ENCODE results near the gene ARHGEF11. TPM values are rescaled to one million over a fixed set of nuclear protein-coding genes. Genes with fewer than 3 reads are reported as not detected.

ARHGEF11 gene
- total RNA-seq, 1 donor from 2014 or later: 43.7 TPM

DNA sequence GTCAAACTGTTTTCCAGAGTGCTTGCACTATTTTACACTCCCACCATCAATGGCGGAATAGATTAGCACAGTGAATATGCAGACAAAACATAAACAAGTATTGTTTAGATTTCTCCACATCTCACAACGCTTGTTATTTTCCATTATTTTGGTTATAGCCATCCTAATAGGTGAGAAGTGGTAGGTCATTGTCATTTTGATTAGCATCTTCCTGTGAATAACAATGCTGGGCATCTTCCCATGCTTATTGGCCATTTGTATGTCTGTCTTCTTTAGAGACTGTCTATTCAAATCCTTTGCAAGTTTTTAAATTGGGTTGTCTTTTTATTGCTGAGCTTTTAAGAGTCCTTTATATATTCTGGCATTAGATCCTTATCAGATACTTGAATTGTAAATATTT is 70.5 kb downstream of the ARHGEF11 start:
- H3K36me3 Mint-ChIP-seq: peaks cover 63% of the 10 kb centered on the region
- H3K27me3 Mint-ChIP-seq: no peaks in the 10 kb centered on the region
- no peak overlapping the region for H3K27ac Mint-ChIP-seq
- DNase-seq (ENCODE audit: extremely low spot score, unreplicated experiment): no peak
- H3K4me1 Mint-ChIP-seq (ENCODE audit: unreplicated experiment): no peaks in the 10 kb centered on the region
- H3K4me3 Mint-ChIP-seq: no peak overlapping the region
- H3K9me3 Mint-ChIP-seq: no peaks in the 10 kb centered on the region
- TF ChIP-seq, protein P1, sequence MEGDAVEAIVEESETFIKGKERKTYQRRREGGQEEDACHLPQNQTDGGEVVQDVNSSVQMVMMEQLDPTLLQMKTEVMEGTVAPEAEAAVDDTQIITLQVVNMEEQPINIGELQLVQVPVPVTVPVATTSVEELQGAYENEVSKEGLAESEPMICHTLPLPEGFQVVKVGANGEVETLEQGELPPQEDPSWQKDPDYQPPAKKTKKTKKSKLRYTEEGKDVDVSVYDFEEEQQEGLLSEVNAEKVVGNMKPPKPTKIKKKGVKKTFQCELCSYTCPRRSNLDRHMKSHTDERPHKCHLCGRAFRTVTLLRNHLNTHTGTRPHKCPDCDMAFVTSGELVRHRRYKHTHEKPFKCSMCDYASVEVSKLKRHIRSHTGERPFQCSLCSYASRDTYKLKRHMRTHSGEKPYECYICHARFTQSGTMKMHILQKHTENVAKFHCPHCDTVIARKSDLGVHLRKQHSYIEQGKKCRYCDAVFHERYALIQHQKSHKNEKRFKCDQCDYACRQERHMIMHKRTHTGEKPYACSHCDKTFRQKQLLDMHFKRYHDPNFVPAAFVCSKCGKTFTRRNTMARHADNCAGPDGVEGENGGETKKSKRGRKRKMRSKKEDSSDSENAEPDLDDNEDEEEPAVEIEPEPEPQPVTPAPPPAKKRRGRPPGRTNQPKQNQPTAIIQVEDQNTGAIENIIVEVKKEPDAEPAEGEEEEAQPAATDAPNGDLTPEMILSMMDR (conservative IDR thresholded peaks at IDR 0.05): no peak

GRCh38 chr1:156973417-156973816 is 72.1 kb downstream of the ARHGEF11 start:
- no peaks in the 10 kb centered on the region for H3K4me1 Mint-ChIP-seq (ENCODE audit: unreplicated experiment)
- H3K4me3 Mint-ChIP-seq: no peak overlapping the region
- H3K27me3 Mint-ChIP-seq: no peaks in the 10 kb centered on the region
- TF ChIP-seq, protein P1 (conservative IDR thresholded peaks at IDR 0.05): no peak
- H3K27ac Mint-ChIP-seq: no peak overlapping the region
- H3K9me3 Mint-ChIP-seq: no peaks in the 10 kb centered on the region
- DNase-seq (ENCODE audit: extremely low spot score, unreplicated experiment): no peak
- peaks cover 58% of the 10 kb centered on the region for H3K36me3 Mint-ChIP-seq

DNA sequence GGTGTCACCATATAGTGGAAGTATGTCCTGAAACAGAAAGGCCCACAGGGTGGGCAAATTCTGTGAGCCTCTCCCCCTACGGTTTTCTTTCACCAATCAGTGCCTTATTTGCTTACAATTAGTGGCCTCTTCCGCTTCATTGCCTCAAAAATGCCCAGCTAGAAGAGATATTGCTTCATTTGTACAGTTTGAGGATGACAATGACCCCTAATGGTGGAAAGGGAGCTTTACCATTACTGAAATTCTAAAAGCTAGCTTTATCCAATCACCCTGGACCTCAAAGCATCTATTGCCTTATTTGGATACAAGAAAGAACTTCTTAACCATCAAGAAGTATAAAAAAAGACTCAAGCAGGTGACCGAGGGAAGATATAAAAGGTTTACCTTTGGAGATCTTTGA is 75.5 kb downstream of the ARHGEF11 start:
- H3K27me3 Mint-ChIP-seq: no peaks in the 10 kb centered on the region
- no peak overlapping the region for H3K27ac Mint-ChIP-seq
- TF ChIP-seq, protein P1 (conservative IDR thresholded peaks at IDR 0.05): no peak
- no peaks in the 10 kb centered on the region for H3K4me1 Mint-ChIP-seq (ENCODE audit: unreplicated experiment)
- H3K4me3 Mint-ChIP-seq: no peak overlapping the region
- DNase-seq (ENCODE audit: extremely low spot score, unreplicated experiment): no peak
- no peaks in the 10 kb centered on the region for H3K9me3 Mint-ChIP-seq
- peaks cover 38% of the 10 kb centered on the region for H3K36me3 Mint-ChIP-seq

DNA sequence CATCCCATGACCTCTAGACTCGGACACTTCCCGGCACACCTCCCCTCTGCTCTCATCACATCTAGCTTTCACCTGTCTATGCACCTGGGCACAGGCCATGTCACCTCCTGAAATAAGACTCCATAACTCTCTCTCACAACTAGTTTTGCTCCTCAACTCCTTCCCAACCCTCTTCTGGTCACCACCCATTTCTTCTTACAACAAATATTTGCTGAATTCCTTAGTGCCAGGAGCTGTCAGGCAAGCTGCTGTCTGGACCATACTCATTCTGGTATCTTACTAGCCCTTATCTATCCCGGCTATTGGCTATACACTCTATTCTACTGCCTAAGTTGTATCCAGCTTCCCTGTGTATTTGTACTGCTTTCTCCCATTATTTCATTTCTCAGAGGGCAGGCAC is 76.0 kb downstream of the ARHGEF11 start:
- peaks cover 32% of the 10 kb centered on the region for H3K36me3 Mint-ChIP-seq
- no peaks in the 10 kb centered on the region for H3K27me3 Mint-ChIP-seq
- TF ChIP-seq, protein P1 (conservative IDR thresholded peaks at IDR 0.05): no peak
- no peak for DNase-seq (ENCODE audit: extremely low spot score, unreplicated experiment)
- H3K9me3 Mint-ChIP-seq: no peaks in the 10 kb centered on the region
- H3K27ac Mint-ChIP-seq: peak overlapping the region; percentile 46
- H3K4me1 Mint-ChIP-seq (ENCODE audit: unreplicated experiment): no peaks in the 10 kb centered on the region
- H3K4me3 Mint-ChIP-seq: no peak overlapping the region

- Mint-ChIP-seq H3K27ac (no peak overlapping the region), H3K27me3 (no peaks in the 10 kb centered on the region), H3K4me3 (no peak overlapping the region), H3K4me1 (ENCODE audit: unreplicated experiment) (peaks cover 12% of the 10 kb centered on the region), H3K36me3 (peaks cover 44% of the 10 kb centered on the region), H3K9me3 (no peaks in the 10 kb centered on the region)
- TF ChIP-seq, protein P1 (conservative IDR thresholded peaks at IDR 0.05): no peak
- DNase-seq (ENCODE audit: extremely low spot score, unreplicated experiment): no peak
These were observed 81.1 kb downstream of the ARHGEF11 start for GRCh38 chr1:156964441-156964840.

- Mint-ChIP-seq H3K36me3 (peaks cover 44% of the 10 kb centered on the region), H3K4me3 (no peak overlapping the region), H3K27ac (no peak overlapping the region), H3K4me1 (ENCODE audit: unreplicated experiment) (peaks cover 12% of the 10 kb centered on the region), H3K9me3 (no peaks in the 10 kb centered on the region), H3K27me3 (no peaks in the 10 kb centered on the region)
- TF ChIP-seq, protein P1 (conservative IDR thresholded peaks at IDR 0.05): no peak
- no peak for DNase-seq (ENCODE audit: extremely low spot score, unreplicated experiment)
These were observed 81.9 kb downstream of the ARHGEF11 start for GRCh38 chr1:156963621-156964020.
